OCI-LY3 (cell line): ENCODE data around the gene PTPRH.
"Not testable (repeated sequence)": the region's sequence is repeated elsewhere in the genome, so short reads cannot be mapped to it uniquely, and the experiment has no call there.

Source experiments
- H2AFZ ChIP-seq: fragments of 200-600, 300-600 bp; shearing (Covaris generic); 2 replicates; pipeline ENCODE4 v1.6.0; 2014; ENCODE audit warnings: antibody characterized with exemption, low read depth, low read length
- H3K27ac ChIP-seq: fragments of 200-600, 300-600 bp; sonication (generic); 2 replicates; pipeline ENCODE4 v1.5.1; 2014; ENCODE audit warnings: mild to moderate bottlenecking, low read length, moderate library complexity, mixed read lengths
- H3K27me3 ChIP-seq: fragments of 200-600, 300-600 bp; sonication (generic); 2 replicates; pipeline ENCODE4 v1.6.1; 2014; ENCODE audit warnings: low read depth, low read length, mixed read lengths
- H3K36me3 ChIP-seq: fragments of 200-600, 300-600 bp; sonication (generic); replicated peaks from 2 replicates; pipeline ENCODE3; 2014; ENCODE audit warnings: low read depth, low read length, mixed read lengths
- H3K4me1 ChIP-seq: fragments of 300-600, 200-600 bp; sonication (generic); 2 replicates; pipeline ENCODE4 v1.6.1; 2014; ENCODE audit warnings: low read length, mixed read lengths
- H3K4me2 ChIP-seq: fragments of 200-600, 300-600 bp; sonication (generic); 2 replicates; pipeline ENCODE4 v1.6.1; 2014; ENCODE audit warnings: low read length, mixed read lengths
- H3K4me3 ChIP-seq: fragments of 300-600, 200-600 bp; sonication (generic); 2 replicates; pipeline ENCODE4 v1.5.1; 2014; ENCODE audit warnings: antibody characterized with exemption, mild to moderate bottlenecking, low read length, moderate library complexity
- H3K79me2 ChIP-seq: fragments of 300-600, 200-600 bp; shearing (Covaris generic); 2 replicates; pipeline ENCODE4 v1.6.1; 2014; ENCODE audit warnings: mild to moderate bottlenecking, low read length, mixed read lengths
- H3K9ac ChIP-seq: fragments of 300-600, 200-600 bp; shearing (Covaris generic); 2 replicates; pipeline ENCODE4 v1.6.0; 2014; ENCODE audit warnings: mild to moderate bottlenecking, low read length, moderate library complexity
- H3K9me3 ChIP-seq: fragments of 200-600, 300-600 bp; shearing (Covaris generic); 2 replicates; pipeline ENCODE4 v1.6.1; 2014; ENCODE audit warnings: low read length, mixed read lengths; ENCODE audit not compliant: insufficient read depth
- H4K20me1 ChIP-seq: fragments of 200-600, 300-600 bp; sonication (generic); 2 replicates; pipeline ENCODE4 v1.6.1; 2016; ENCODE audit warnings: low read length, mixed read lengths; ENCODE audit not compliant: insufficient read depth
- EZH2phosphoT487 ChIP-seq: fragments of 200-600 bp; shearing (Covaris generic); IDR thresholded peaks from 2 replicates; pipeline ENCODE4 v1.6.1; 2018; ENCODE audit warnings: antibody characterized with exemption, mixed run types, low read depth
- TF ChIP-seq, protein P1 (sequence below): fragments of 200-600, 300-600 bp; sonication (generic); IDR thresholded peaks from 2 replicates; pipeline ENCODE4 v1.5.1; 2014; ENCODE audit warnings: antibody characterized with exemption, low read length, low read depth

The PTPRH gene

DNA sequence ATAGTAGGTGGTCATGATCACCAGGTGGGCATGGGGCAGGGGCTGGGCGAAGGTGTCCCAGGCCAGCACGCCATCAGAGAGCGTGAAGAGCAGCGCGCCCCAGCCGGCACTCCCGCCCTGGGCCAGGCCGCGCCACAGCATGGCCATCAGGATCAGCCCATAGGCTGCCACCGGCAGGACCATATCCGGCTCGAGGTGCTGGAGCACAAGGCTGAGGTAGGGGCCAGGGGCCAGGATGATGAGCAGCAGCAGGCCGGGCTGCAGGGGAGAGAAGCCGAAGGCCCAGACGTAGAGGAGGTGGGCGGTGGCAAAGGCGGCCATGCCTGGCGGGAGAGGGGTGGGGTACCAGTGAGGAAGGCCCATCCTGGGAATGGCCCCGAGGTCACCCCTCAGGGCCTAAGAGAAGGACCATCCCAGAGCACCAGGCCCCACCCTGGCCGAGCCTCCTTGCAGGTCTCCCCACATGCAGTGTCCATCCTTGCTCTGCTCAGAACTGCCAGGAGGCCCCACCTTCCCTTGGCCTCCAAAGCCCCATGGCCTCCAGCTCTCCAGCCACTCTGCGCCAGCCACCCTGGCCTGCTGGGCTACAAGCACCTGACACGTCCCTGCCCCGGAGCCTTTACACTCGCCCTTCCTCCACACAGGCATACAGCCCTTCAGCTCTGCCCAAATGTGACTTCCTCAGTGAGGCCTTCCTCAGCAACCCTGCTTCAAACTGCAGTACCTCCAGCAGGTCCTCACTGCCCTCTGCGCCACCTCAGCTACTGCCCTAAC, 18.1 kb upstream of the PTPRH start:
- Histone ChIP-seq H3K27me3 (no peaks in the 10 kb centered on the region), H3K79me2 (peaks cover under 1% of the 10 kb centered on the region; the same call in 1 of the 2 replicates), H2AFZ (no peak overlapping the region), H3K9ac (no peak overlapping the region), H4K20me1 (0 out of 2 replicates have a peak, but pooled peaks cover 2% of the 10 kb centered on the region), H3K4me3 (no peak overlapping the region), H3K4me1 (no peaks in the 10 kb centered on the region), H3K4me2 (no peak overlapping the region), H3K27ac (no peak overlapping the region), H3K36me3 (peaks cover 74% of the 10 kb centered on the region), H3K9me3 (no peaks in the 10 kb centered on the region)
- TF ChIP-seq EZH2phosphoT487, result no peak
- TF ChIP-seq, protein P1, sequence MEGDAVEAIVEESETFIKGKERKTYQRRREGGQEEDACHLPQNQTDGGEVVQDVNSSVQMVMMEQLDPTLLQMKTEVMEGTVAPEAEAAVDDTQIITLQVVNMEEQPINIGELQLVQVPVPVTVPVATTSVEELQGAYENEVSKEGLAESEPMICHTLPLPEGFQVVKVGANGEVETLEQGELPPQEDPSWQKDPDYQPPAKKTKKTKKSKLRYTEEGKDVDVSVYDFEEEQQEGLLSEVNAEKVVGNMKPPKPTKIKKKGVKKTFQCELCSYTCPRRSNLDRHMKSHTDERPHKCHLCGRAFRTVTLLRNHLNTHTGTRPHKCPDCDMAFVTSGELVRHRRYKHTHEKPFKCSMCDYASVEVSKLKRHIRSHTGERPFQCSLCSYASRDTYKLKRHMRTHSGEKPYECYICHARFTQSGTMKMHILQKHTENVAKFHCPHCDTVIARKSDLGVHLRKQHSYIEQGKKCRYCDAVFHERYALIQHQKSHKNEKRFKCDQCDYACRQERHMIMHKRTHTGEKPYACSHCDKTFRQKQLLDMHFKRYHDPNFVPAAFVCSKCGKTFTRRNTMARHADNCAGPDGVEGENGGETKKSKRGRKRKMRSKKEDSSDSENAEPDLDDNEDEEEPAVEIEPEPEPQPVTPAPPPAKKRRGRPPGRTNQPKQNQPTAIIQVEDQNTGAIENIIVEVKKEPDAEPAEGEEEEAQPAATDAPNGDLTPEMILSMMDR, result no peak

DNA sequence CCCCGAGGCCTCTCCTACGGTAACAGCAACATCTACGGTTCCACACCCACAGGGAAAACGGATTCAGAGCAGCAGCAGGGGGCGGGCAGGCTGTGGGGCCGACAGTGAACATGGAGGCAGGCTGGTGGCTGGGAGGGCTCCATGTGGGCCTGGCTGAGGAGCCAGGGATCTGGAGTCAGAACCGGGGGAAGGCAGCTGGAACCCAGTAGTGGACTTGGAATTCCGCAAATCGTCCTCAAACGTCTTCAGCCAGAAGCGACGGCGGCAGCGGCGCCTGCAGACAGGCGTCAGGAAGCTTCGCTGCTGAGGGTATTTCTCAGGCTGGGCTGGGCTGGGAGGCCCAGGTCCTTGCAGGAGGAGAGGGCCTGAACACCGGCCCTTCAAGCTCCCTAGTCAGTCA, 17.5 kb upstream of the PTPRH start:
- H3K36me3 ChIP-seq, result peaks cover 68% of the 10 kb centered on the region
- H3K9ac ChIP-seq, result no peak overlapping the region
- no peak overlapping the region for H3K4me2 ChIP-seq
- H3K4me3 ChIP-seq, result no peak overlapping the region
- TF ChIP-seq, protein P1, result no peak
- no peak for TF ChIP-seq EZH2phosphoT487
- no peaks in the 10 kb centered on the region for H3K27me3 ChIP-seq
- H4K20me1 ChIP-seq, result no peaks in the 10 kb centered on the region
- H3K27ac ChIP-seq, result no peak overlapping the region
- no peaks in the 10 kb centered on the region for H3K4me1 ChIP-seq
- no peak overlapping the region for H2AFZ ChIP-seq
- no peaks in the 10 kb centered on the region for H3K9me3 ChIP-seq
- H3K79me2 ChIP-seq, result no peaks in the 10 kb centered on the region

DNA sequence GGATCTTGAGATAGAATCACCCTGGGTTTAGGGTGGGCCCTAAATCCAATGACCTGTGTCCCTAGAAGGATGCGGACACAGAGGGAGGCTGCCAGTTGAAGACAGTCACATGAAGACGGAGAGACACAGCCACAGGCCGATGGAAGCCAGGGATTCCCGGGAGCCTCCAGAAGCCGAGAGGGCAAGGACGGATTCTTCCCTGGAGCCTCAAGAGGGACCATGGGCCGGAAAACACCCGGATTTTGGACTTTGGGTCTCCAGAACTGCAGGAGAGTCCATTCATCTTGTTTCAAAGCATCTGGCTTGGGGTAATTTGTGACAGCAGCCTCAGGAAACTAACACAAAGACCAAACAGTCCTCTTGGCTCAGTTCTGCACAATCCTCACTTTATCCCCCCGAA, 17.0 kb upstream of the PTPRH start:
- Histone ChIP-seq H3K9me3 (no peaks in the 10 kb centered on the region), H3K36me3 (peaks cover 69% of the 10 kb centered on the region), H3K27me3 (no peaks in the 10 kb centered on the region), H3K4me1 (no peaks in the 10 kb centered on the region), H3K79me2 (no peaks in the 10 kb centered on the region), H2AFZ (no peak overlapping the region), H3K27ac (no peak overlapping the region), H3K9ac (no peak overlapping the region), H3K4me3 (no peak overlapping the region), H3K4me2 (no peak overlapping the region), H4K20me1 (no peaks in the 10 kb centered on the region)
- no peak for TF ChIP-seq EZH2phosphoT487
- TF ChIP-seq, protein P1, result no peak

DNA sequence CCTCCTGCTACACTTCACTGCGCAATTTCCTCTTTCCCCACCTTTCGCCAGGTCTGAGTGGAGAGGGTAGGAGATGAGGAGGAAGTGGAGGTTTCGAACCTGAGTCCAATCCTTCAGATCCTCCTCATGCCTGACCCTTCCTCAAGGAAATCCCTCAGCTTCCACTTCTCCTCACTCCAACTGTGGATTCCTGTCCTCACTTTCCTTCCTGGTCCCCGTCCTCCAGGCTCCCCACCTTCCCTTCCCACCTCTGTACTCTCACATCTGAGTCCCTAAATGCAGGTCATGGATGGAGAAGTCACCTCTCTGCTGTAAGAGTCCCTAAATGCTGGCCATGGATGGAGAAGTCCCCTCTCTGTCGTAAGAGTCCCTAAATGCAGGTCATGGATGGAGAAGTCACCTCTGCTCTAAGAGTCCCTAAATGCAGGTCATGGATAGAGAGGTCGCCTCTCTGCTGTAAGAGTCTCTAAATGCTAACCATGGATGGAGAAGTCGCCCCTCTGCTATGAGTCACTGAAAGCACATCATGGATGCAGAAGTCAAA, 16.2 kb upstream of the PTPRH start:
- no peaks in the 10 kb centered on the region for H3K27me3 ChIP-seq
- H3K4me1 ChIP-seq, result no peaks in the 10 kb centered on the region
- H3K4me2 ChIP-seq, result no peak overlapping the region
- H3K9me3 ChIP-seq, result no peaks in the 10 kb centered on the region
- H3K9ac ChIP-seq, result no peak overlapping the region
- no peak for TF ChIP-seq EZH2phosphoT487
- TF ChIP-seq, protein P1, result no peak
- H4K20me1 ChIP-seq, result no peaks in the 10 kb centered on the region
- no peak overlapping the region for H3K27ac ChIP-seq
- no peaks in the 10 kb centered on the region for H3K79me2 ChIP-seq
- H2AFZ ChIP-seq, result no peak overlapping the region
- H3K36me3 ChIP-seq, result peaks cover 71% of the 10 kb centered on the region
- no peak overlapping the region for H3K4me3 ChIP-seq

DNA sequence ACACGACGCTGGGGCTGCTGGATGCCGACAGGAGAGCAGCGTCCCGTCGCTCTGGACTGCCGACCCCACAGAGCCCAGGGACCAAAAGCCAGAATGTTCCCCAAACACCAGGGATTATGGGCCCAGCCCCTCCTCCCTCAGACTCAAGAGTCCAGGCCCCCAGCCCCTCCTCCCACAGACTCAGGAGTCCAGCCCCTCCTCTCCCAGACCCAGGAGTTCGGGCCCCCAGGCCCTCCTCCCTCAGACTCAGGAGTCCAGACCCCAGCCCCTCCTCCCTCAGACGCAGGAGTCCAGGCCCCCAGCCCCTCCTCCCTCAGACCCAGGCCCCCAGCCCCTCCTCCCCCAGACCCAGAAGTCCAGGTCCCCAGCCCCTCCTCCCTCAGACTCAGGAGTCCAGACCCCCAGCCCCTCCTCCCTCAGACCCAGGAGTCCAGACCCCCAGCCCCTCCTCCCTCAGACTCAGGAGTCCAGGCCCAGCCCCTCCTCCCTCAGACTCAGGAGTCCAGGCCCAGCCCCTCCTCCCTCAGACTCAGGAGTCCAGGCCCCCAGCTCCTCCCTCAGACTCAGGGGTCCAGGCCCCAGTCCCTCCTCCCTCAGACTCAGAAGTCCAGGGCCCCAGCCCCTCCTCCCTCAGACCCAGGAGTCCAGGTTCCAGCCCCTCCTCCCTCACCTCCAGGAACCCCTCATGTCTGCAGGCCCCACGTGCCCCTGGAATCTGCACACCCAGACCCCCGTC, 15.5 kb upstream of the PTPRH start:
- not testable (repeated sequence) for H3K27me3 ChIP-seq, H3K79me2 ChIP-seq, H2AFZ ChIP-seq, H3K9ac ChIP-seq, H3K4me2 ChIP-seq, H3K4me3 ChIP-seq, H3K9me3 ChIP-seq, H3K4me1 ChIP-seq, H4K20me1 ChIP-seq, H3K27ac ChIP-seq
- peaks cover 76% of the 10 kb centered on the region for H3K36me3 ChIP-seq
